Loucy (cell line): Measurements from ENCODE around the gene LHX6.

Experiments used
- H2AFZ ChIP-seq: fragments of 200-600 bp; sonication (generic); 2 replicates; pipeline ENCODE4 v1.6.0; 2016; ENCODE audit warnings: antibody characterized with exemption, mild to moderate bottlenecking, low read length, moderate library complexity
- H3F3A ChIP-seq: fragments of 200-600 bp; 2 replicates; pipeline ENCODE4 v1.6.0; 2016; ENCODE audit warnings: antibody characterized with exemption, low read depth, mild to moderate bottlenecking
- H3K27me3 ChIP-seq: fragments of 200-600 bp; sonication (generic); 2 replicates; pipeline ENCODE4 v1.6.1; 2014; ENCODE audit warnings: low read length, mild to moderate bottlenecking; ENCODE audit not compliant: insufficient read depth, poor library complexity, severe bottlenecking
- H3K36me3 ChIP-seq: fragments of 200-600 bp; sonication (generic); 2 replicates; pipeline ENCODE4 v1.6.1; 2016; ENCODE audit warnings: low read length; ENCODE audit not compliant: insufficient read depth
- H3K4me1 ChIP-seq: fragments of 200-600 bp; sonication (generic); 2 replicates; pipeline ENCODE4 v1.5.1; 2014; ENCODE audit warnings: low read length, mild to moderate bottlenecking; ENCODE audit not compliant: insufficient read depth, poor library complexity, severe bottlenecking
- H3K4me2 ChIP-seq: fragments of 200-600 bp; sonication (generic); 2 replicates; pipeline ENCODE4 v1.6.0; 2014; ENCODE audit warnings: antibody characterized with exemption, low read length, low read depth, mild to moderate bottlenecking; ENCODE audit not compliant: poor library complexity, severe bottlenecking
- H3K4me3 ChIP-seq: fragments of 200-600 bp; sonication (generic); 2 replicates; pipeline ENCODE4 v1.5.1; 2014; ENCODE audit warnings: low read length, mild to moderate bottlenecking, mixed read lengths; ENCODE audit not compliant: poor library complexity, severe bottlenecking
- H3K79me2 ChIP-seq: fragments of 200-600 bp; sonication (generic); 2 replicates; pipeline ENCODE4 v1.6.1; 2014; ENCODE audit warnings: low read length; ENCODE audit not compliant: insufficient read depth
- H3K9ac ChIP-seq: fragments of 200-600 bp; sonication (generic); 2 replicates; pipeline ENCODE4 v1.6.0; 2014; ENCODE audit warnings: mild to moderate bottlenecking, low read depth, low read length, moderate library complexity; ENCODE audit not compliant: poor library complexity, severe bottlenecking
- H3K9me2 ChIP-seq: fragments of 200-600 bp; sonication (generic); replicated peaks from 2 replicates; pipeline ENCODE4 v1.6.1; 2016; ENCODE audit warnings: low read depth, low read length, mixed read lengths
- H3K9me3 ChIP-seq: fragments of 200-600 bp; sonication (generic); 2 replicates; pipeline ENCODE4 v1.6.1; 2014; ENCODE audit warnings: mild to moderate bottlenecking, antibody characterized with exemption, low read length, low read depth; ENCODE audit not compliant: insufficient read depth
- H4K20me1 ChIP-seq: fragments of 200-600 bp; sonication (generic); 2 replicates; pipeline ENCODE4 v1.6.0; 2014; ENCODE audit warnings: antibody characterized with exemption, low read length, mild to moderate bottlenecking; ENCODE audit not compliant: insufficient read depth, poor library complexity, severe bottlenecking
- EZH2phosphoT487 ChIP-seq: fragments of 200-600 bp; IDR thresholded peaks from 2 replicates; pipeline ENCODE4 v1.6.1; 2018; ENCODE audit warnings: antibody characterized with exemption, mild to moderate bottlenecking, moderate library complexity, borderline replicate concordance
- TF ChIP-seq, protein P1 (sequence below): fragments of 200-600 bp; sonication (generic); conservative IDR thresholded peaks from 2 replicates; pipeline ENCODE4 v1.5.1; 2014; ENCODE audit warnings: mild to moderate bottlenecking, antibody characterized with exemption, low read length

LHX6 gene

DNA sequence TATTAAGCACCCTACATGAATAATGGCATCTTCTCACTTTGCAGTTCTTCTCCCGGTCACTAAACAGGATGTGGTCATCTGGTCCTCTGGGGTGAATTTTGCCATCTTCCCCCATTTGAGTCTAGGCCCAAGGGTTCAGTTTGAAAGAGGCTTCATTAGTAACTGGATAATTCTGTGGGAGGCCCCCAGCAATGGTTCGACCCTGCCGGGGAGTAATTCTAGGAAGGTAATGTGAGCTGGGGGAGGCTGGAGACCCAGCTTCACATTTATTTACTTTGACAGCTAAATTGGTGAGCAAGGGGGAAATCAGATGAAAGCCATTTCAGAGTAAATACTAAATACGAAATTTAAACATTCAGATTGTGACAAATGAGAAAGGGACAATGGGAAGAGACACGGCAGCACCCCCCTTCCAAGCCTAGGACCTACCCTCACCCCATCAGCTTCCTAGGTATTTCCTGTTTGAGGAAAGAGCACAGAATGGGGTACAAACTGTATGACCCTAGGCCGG is 4.1 kb upstream of the LHX6 start:
- Histone ChIP-seq H3K4me3 (no peak overlapping the region), H3K9ac (no peak overlapping the region), H3K36me3 (no peaks in the 10 kb centered on the region), H3F3A (no peaks in the 10 kb centered on the region), H3K4me2 (no peak overlapping the region), H3K4me1 (no peaks in the 10 kb centered on the region), H4K20me1 (no peaks in the 10 kb centered on the region), H3K9me2 (no peaks in the 10 kb centered on the region), H3K9me3 (no peaks in the 10 kb centered on the region), H3K27me3 (no peaks in the 10 kb centered on the region), H2AFZ (no peak overlapping the region), H3K79me2 (no peaks in the 10 kb centered on the region)
- no peak for TF ChIP-seq EZH2phosphoT487
- TF ChIP-seq, protein P1, sequence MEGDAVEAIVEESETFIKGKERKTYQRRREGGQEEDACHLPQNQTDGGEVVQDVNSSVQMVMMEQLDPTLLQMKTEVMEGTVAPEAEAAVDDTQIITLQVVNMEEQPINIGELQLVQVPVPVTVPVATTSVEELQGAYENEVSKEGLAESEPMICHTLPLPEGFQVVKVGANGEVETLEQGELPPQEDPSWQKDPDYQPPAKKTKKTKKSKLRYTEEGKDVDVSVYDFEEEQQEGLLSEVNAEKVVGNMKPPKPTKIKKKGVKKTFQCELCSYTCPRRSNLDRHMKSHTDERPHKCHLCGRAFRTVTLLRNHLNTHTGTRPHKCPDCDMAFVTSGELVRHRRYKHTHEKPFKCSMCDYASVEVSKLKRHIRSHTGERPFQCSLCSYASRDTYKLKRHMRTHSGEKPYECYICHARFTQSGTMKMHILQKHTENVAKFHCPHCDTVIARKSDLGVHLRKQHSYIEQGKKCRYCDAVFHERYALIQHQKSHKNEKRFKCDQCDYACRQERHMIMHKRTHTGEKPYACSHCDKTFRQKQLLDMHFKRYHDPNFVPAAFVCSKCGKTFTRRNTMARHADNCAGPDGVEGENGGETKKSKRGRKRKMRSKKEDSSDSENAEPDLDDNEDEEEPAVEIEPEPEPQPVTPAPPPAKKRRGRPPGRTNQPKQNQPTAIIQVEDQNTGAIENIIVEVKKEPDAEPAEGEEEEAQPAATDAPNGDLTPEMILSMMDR = no peak

DNA sequence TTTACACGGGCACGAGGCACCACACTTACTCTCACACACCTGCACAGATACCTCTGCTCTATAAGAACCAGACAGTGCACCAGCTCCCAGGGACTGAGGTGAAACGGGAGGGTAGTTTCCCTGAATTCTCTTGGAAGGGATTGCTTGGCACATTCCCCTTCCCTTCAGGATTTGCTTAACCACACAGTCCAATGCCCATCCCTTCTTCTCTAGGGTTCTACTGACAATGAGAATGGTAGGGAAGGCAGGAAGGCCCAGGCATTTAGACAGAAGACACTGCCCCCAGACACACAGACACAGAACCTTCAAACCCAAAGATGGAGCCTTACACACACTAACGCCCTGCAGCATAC is 704 bp upstream of the LHX6 start:
- Histone ChIP-seq H3F3A (no peaks in the 10 kb centered on the region), H3K4me2 (no peak overlapping the region), H3K27me3 (no peaks in the 10 kb centered on the region), H3K36me3 (no peaks in the 10 kb centered on the region), H3K9me3 (no peaks in the 10 kb centered on the region), H2AFZ (no peak overlapping the region), H3K4me1 (no peaks in the 10 kb centered on the region), H3K9me2 (no peaks in the 10 kb centered on the region), H3K79me2 (no peaks in the 10 kb centered on the region), H3K4me3 (no peak overlapping the region), H3K9ac (no peak overlapping the region), H4K20me1 (no peaks in the 10 kb centered on the region)
- TF ChIP-seq EZH2phosphoT487 = no peak
- TF ChIP-seq, protein P1 = no peak

DNA sequence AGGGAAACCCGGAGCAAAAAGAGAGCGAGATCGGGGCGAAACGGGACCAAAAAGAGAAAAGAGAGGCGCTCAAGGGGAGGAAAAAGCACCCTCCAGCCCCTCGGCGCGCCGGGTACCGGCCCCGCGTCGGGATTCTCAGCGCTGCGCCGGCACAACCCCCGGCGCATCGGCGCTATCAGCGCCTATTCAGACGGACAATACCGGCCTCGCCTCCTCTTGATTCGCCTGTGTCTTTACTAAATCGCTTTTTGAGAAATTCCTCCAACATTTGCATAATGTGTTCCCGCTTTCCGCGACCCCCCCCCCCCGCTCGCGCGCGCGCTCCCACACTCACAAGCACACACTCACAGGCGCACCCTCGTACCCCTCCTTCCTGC is 578 bp downstream of the LHX6 start:
- H3K9me3 ChIP-seq = no peaks in the 10 kb centered on the region
- TF ChIP-seq, protein P1 = no peak
- no peak for TF ChIP-seq EZH2phosphoT487
- H3K4me3 ChIP-seq = no peak overlapping the region
- no peak overlapping the region for H2AFZ ChIP-seq
- H3K79me2 ChIP-seq = no peaks in the 10 kb centered on the region
- no peaks in the 10 kb centered on the region for H3K4me1 ChIP-seq
- no peaks in the 10 kb centered on the region for H4K20me1 ChIP-seq
- no peaks in the 10 kb centered on the region for H3K9me2 ChIP-seq
- no peaks in the 10 kb centered on the region for H3K36me3 ChIP-seq
- no peaks in the 10 kb centered on the region for H3F3A ChIP-seq
- no peak overlapping the region for H3K9ac ChIP-seq
- H3K4me2 ChIP-seq = no peak overlapping the region
- no peaks in the 10 kb centered on the region for H3K27me3 ChIP-seq
